HG02943 (cell line): ENCODE data around the gene FUOM.

Experiments
- ATAC-seq: cut with Tn5 transposase; IDR thresholded peaks from one replicate; pipeline ENCODE4 v1.9.1; 2021; ENCODE audit warnings: mild to moderate bottlenecking, low read depth, moderate library complexity; ENCODE audit not compliant: unreplicated experiment

Gene FUOM

DNA sequence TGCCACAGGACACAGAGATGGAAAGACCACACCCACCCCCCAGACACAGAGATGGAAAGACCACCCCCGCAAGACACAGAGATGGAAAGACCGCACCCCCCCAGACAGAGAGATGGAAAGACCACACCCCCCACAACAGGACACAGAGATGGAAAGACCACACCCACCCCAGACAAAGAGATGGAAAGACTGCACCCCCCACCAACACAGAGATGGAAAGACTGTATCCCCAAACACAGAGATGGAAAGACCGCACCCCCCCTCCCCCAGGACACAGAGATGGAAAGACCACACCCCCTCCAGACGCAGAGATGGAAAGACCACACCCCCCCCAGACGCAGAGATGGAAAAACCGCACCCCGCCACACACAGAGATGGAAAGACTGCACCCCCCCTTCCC, 41.1 kb downstream of the FUOM start:
- no peak for ATAC-seq

DNA sequence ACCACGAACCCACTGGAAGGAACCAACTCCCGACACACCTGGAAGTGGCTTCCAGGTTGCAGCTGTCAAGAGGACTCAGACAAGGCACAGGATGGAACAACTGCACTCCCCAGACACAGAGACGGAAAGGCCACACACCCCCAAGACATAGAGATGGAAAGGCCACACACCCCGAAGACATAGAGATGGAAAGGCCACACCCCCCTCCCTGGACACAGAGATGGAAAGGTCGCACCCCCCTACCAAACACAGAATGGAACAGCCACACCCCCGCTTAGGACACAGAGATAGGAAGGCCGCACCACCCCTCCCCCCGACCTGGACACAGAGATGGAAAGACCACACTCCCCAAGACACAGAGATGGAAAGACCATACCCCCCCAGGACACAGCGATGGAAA, 41.6 kb downstream of the FUOM start:
- ATAC-seq: no peak

DNA sequence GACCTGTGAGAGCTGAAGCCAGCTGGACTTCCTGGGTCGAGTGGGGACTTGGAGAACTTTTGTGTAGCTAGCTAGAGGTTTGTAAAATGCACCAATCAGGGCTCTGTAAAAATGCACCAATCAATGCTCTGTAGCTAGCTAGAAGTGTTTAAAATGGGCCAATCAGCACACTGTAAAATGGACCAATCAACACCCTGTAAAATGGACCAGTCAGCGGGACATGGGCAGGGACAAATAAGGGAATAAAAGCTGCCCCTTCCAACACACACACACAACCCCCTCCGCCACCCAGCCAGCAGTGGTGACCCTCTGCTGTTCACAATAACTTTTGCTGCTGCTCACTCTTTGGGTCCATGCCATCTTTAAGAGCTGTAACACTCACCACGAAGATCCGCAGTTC, 42.0 kb downstream of the FUOM start:
- no peak for ATAC-seq

DNA sequence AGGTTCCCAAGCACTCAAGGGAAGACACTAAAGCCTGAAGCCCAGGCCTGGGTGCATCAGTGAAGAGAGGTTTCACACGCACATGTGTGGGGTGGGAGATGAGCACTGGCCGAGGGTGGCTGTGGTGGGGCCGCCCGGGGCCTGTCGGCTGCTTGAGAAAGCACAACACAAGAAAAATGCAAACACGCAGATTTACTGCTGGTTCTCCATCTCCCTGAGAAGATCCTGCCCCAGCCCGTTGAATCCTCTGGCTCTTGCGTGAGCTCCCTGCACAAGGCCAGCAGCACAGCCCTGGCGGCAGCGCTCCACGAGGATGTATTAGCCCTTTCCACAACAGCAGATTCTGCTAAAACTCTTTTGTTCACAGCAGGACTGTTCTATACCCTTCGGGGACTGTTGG, 42.9 kb downstream of the FUOM start:
- ATAC-seq: no peak

GRCh38 chr10:133313192-133313591, 44.6 kb downstream of the FUOM start:
- no peak for ATAC-seq

DNA sequence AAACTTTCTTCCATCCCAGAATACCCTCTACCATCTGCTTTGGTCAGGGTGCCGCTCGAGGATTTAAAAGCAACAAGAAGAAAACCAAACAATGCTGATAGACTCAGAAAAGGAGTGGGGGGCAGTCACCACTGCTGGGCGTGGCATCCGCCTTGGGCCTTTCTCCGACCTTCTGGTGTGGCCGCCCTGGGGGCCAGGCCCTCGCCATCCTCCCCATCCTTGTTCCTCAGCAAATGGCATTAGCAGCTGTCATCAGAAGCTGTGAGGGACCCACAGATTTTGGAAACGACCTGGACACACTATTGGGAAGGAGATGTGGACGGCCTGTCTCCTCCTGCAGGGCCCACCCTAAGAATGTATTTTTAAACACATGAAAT, 45.1 kb downstream of the FUOM start:
- ATAC-seq: no peak

- no peak for ATAC-seq
Measured at GRCh38 chr10:133312016-133312768, 45.6 kb downstream of the FUOM start.

DNA sequence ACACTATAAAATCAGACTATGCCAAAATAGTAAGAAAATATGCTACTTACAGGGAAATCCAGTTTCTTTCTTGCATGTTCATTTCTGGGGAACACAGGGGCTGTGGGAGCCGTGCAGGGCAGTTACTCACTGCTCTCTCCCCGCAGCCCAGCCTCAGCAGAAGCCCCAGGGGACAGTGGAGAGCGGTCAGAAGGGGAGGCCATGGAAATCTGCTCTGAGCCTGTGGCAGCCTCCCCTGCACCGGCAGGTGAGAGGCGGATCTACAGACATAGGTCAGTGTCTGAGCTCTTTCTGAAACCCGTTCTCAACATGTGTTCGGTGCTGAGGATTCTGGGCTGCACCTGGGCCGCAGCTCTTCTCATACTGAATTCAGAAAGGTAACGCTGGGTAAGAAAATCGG, 46.2 kb downstream of the FUOM start:
- no peak for ATAC-seq

- no peak for ATAC-seq
Measured at GRCh38 chr10:133310789-133311188, 47.0 kb downstream of the FUOM start.

DNA sequence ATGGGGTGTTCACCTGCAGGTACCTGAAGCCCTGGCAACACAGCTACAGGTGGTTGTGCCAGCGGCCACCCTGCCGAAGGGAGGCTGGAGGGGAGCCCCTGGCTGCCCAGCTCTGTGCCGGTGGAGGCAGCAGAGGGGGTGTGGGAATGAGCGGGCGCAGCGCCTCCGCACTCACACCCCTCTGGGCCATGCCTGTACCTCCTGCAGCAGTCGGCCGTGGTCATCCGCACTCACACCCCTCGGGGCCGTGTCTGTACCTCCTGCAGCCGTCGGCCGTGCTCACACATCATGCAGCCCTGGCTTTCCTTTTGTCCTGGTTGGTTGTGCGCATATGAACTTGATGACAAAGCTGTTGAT, 47.4 kb downstream of the FUOM start:
- ATAC-seq: no peak

DNA sequence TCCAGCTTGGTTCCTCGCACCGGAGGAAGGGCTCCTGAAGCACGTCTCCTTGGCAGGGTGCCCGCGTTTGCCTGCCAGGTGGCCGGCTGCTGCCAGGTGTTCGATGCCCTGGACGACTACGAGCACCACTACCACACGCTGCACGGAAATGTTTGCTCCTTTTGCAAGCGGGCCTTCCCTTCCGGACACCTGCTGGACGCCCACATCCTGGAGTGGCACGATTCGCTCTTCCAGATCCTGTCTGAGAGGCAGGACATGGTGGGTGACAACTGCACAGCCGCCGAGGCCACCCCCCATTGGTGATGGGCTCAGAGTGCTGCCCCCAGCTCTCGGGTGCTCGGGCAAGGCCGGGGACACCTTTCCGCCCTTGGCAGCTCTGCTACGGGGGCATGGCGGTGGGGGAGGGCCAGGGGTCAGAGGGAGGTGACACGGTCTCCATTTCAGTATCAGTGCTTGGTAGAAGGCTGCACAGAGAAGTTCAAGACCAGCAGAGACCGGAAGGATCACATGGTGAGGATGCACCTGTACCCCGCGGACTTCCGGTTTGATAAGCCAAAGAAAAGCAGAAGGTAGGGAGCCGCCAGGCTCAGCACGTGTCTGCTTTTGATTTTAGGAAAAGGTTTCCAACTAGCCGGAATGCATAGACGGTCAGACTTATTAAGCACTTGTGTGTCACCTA, 48.0 kb downstream of the FUOM start:
- no peak for ATAC-seq

DNA sequence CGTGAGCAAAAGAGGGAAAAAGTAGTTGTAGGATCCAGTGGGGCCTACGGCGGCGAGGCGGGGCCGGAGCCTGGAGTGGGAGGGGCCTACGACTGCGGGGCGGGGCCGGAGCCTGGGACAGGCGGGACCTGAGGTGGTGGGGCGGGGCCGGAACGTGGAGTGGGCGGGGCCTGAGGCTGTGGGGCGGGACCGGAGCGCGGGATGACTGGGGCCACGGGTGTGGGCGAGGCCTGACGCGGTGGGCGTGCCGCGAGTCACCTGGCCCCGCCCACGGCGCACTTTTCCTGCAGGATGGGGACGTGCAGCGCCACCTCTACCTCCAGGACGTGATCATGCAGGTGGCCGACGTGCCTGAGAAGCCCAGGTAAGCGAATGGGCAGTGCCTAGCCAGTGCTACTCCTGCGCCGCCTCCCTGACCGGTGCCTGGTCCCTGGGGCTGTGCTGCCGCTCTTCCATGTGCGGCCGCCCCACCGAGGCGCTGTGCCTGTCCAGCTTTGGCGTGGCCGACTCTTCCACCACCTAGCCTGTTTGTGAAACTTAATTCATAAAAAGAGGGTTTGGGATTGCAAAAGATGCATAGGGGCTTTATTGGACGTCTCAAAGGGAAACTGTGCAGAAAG, 48.6 kb downstream of the FUOM start:
- ATAC-seq: peak; percentile 75

- peak; percentile 71 for ATAC-seq
Measured at GRCh38 chr10:133308421-133309099, 49.3 kb downstream of the FUOM start, which contains the start of the genes TUBGCP2 and ZNF511. TUBGCP2 (minus strand) TSS chr10:133308872; CDS start chr10:133302941, 5,931 bp downstream. ZNF511 (plus strand) TSS chr10:133308914; CDS start chr10:133308944, 30 bp downstream.

GRCh38 chr10:133307776-133308420, 49.9 kb downstream of the FUOM start:
- no peak for ATAC-seq

GRCh38 chr10:133306941-133307379, 50.9 kb downstream of the FUOM start:
- ATAC-seq: no peak

- ATAC-seq: no peak
Measured at GRCh38 chr10:133306097-133306476, 51.7 kb downstream of the FUOM start.
